Caki2 (cell line): ENCODE results near the gene PGAP1. TPM values are rescaled to one million over a fixed set of nuclear protein-coding genes. Genes with fewer than 3 reads are reported as not detected.

ENCODE experiments used
- DNase-seq: peaks from one replicate; pipeline ENCODE4 v3.0.0-alpha.2; 2015; ENCODE audit warnings: low read depth
- in situ Hi-C: cut with HindIII; loops from 2 replicates; pipeline ENCODE4 v1.10.0; 2016; ENCODE audit warnings: low sequenced_read_pairs, low pct_unique_long_range_greater_than_20kb, mixed read lengths
- total RNA-seq: library from RNA; depleted of rRNA; stranded (reverse); fragments of >200 nt; shearing (Covaris generic); gene quantifications from 2 replicates; pipeline ENCODE4 v1.2.3, GENCODE V29; 2014; ENCODE audit warnings: low replicate concordance

The PGAP1 gene
- total RNA-seq, 1 experiment from 2014 or later: 1.5 TPM

- in situ Hi-C loops: no loop called here
Observed at GRCh38 chr2:196954001-196954400, 27.5 kb upstream of the PGAP1 start.

GRCh38 chr2:196952936-196953335 is 26.4 kb upstream of the PGAP1 start:
- in situ Hi-C loops: no loop called here
- no peak for DNase-seq

More at GRCh38 chr2:196954001-196954400, 27.5 kb upstream of the PGAP1 start:
- no peak for DNase-seq

- in situ Hi-C loops: no loop called here
- DNase-seq: no peak
Observed at GRCh38 chr2:196951973-196952372, 25.5 kb upstream of the PGAP1 start.

GRCh38 chr2:196949116-196949515 is 22.6 kb upstream of the PGAP1 start:
- DNase-seq: no peak
- in situ Hi-C loops: no loop called here

GRCh38 chr2:196944570-196944969 is 18.1 kb upstream of the PGAP1 start:
- in situ Hi-C loops: no loop called here
- DNase-seq: no peak

- DNase-seq: no peak
- in situ Hi-C loops: no loop called here
Observed at GRCh38 chr2:196941398-196942078, 15.0 kb upstream of the PGAP1 start.

- no peak for DNase-seq
- in situ Hi-C loops: no loop called here
Observed at GRCh38 chr2:196939371-196939770, 12.9 kb upstream of the PGAP1 start.

- no peak for DNase-seq
- in situ Hi-C loops: no loop called here
Observed at GRCh38 chr2:196935432-196935831, 8.9 kb upstream of the PGAP1 start.

GRCh38 chr2:196934672-196935071 is 8.2 kb upstream of the PGAP1 start:
- in situ Hi-C loops: no loop called here
- DNase-seq: no peak

GRCh38 chr2:196931555-196931954 is 5.0 kb upstream of the PGAP1 start:
- in situ Hi-C loops: no loop called here
- no peak for DNase-seq

- DNase-seq: peak; percentile 51
- in situ Hi-C loops: no loop called here
Observed at GRCh38 chr2:196927376-196928225, 1.1 kb upstream of the PGAP1 start.

- peak; percentile 55 for DNase-seq
Observed at GRCh38 chr2:196925768-196926561, 542 bp downstream of the PGAP1 start.

GRCh38 chr2:196925051-196925767 is 1.3 kb downstream of the PGAP1 start:
- in situ Hi-C loops: no loop called here
- no peak for DNase-seq

More at GRCh38 chr2:196925768-196926561, 542 bp downstream of the PGAP1 start:
- in situ Hi-C loops: no loop called here

GRCh38 chr2:196924051-196924450 is 2.5 kb downstream of the PGAP1 start:
- DNase-seq: no peak
- in situ Hi-C loops: no loop called here

- in situ Hi-C loops: no loop called here
Observed at GRCh38 chr2:196918927-196919326, 7.6 kb downstream of the PGAP1 start.

GRCh38 chr2:196917802-196918201 is 8.7 kb downstream of the PGAP1 start:
- in situ Hi-C loops: no loop called here

More at GRCh38 chr2:196918927-196919326, 7.6 kb downstream of the PGAP1 start:
- DNase-seq: no peak

GRCh38 chr2:196915507-196916189 is 10.9 kb downstream of the PGAP1 start:
- in situ Hi-C loops: no loop called here
- DNase-seq: no peak

More at GRCh38 chr2:196917802-196918201, 8.7 kb downstream of the PGAP1 start:
- no peak for DNase-seq
